Liver (tissue), 3 donors: Measurements from ENCODE around the gene CD82.

Source experiments
- JUND ChIP-seq, 2 donors: IDR thresholded peaks; 2 replicates each; pipeline ENCODE4 v1.6.1; 2016; ENCODE audit warnings: antibody characterized with exemption in 2 of 2
- TF ChIP-seq, protein P1 (sequence below): fragments of 150-350 bp; IDR thresholded peaks from 2 replicates; pipeline ENCODE4 v1.5.1; 2017; ENCODE audit warnings: improper control_type of control experiment, low read depth, low read length; ENCODE audit not compliant: missing input control
- donor health status: healthy.
- donor health status: healthy.

DNA sequence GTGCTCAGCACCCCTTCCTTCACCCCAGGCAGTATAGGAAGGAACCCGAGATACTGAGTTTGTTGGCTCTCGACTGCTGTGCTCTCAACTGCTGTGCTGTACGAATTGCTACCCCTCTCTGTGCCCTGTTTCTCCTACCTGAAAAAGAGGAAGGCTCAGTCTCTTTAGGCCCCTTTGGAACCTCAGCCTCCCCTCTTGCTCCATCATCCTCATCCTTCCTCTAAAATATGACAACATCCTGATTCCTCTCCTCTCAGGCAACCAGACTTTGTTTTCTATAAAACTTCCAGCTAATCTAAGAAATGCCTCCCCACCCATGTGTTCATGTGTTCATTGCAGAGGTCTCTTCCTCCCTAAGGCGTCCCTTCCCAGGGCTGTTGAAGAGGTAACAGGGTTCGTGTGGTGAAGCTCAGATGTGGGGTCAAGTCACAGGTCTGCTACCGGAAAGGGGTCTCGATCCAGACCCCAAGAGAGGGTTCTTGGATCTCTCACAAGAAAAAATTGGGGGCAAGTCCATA is 35.5 kb upstream of the CD82 start:
- TF ChIP-seq, protein P1, sequence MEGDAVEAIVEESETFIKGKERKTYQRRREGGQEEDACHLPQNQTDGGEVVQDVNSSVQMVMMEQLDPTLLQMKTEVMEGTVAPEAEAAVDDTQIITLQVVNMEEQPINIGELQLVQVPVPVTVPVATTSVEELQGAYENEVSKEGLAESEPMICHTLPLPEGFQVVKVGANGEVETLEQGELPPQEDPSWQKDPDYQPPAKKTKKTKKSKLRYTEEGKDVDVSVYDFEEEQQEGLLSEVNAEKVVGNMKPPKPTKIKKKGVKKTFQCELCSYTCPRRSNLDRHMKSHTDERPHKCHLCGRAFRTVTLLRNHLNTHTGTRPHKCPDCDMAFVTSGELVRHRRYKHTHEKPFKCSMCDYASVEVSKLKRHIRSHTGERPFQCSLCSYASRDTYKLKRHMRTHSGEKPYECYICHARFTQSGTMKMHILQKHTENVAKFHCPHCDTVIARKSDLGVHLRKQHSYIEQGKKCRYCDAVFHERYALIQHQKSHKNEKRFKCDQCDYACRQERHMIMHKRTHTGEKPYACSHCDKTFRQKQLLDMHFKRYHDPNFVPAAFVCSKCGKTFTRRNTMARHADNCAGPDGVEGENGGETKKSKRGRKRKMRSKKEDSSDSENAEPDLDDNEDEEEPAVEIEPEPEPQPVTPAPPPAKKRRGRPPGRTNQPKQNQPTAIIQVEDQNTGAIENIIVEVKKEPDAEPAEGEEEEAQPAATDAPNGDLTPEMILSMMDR: no peak
- TF ChIP-seq JUND (IDR thresholded peaks at IDR 0.05): no peak
